Natural killer cell (primary cell): ENCODE results near the gene IMMT. TPM values are rescaled to one million over a fixed set of nuclear protein-coding genes. Genes with fewer than 3 reads are reported as not detected.

ENCODE experiments used
- ATAC-seq, 3 donors: fragments of 150-1000 bp in 2 of 3; fragments of 200-7000 bp in 1 of 3; cut with Tn5 transposase; 1 replicate in 1 of 3; 2 replicates in 2 of 3; pipeline ENCODE4 v1.10.0; 2021; ENCODE audit warnings: mild to moderate bottlenecking in 2 of 3, moderate library complexity in 2 of 3
- DNase-seq, 2 donors: peaks; one replicate each; pipeline versions ENCODE4 v3.0.0 to v3.0.0-alpha.2; 2013 to 2021; ENCODE audit warnings: mixed read lengths in 1 of 2
- H3K27ac ChIP-seq: one replicate; pipeline ENCODE4 v1.5.1; 2013; ENCODE audit warnings: mild to moderate bottlenecking, low read length
- H3K27me3 ChIP-seq: one replicate; pipeline ENCODE4 v1.6.1; 2013; ENCODE audit warnings: low read length; ENCODE audit not compliant: control insufficient read depth, insufficient read depth
- H3K36me3 ChIP-seq: one replicate; pipeline ENCODE4 v1.6.1; 2013; ENCODE audit warnings: low read length; ENCODE audit not compliant: control insufficient read depth, insufficient read depth
- H3K4me1 ChIP-seq: one replicate; pipeline ENCODE4 v1.6.1; 2013; ENCODE audit warnings: low read length; ENCODE audit not compliant: control insufficient read depth, insufficient read depth
- H3K4me3 ChIP-seq: one replicate; pipeline ENCODE4 v1.5.1; 2013; ENCODE audit warnings: low read length
- H3K9me3 ChIP-seq: one replicate; pipeline ENCODE4 v1.6.1; 2013; ENCODE audit warnings: low read length; ENCODE audit not compliant: control insufficient read depth, insufficient read depth
- H3K27ac Mint-ChIP-seq, 2 donors: one replicate each; pipeline ENCODE4 v1.8.0; 2022; ENCODE audit warnings: mild to moderate bottlenecking in 2 of 2, mixed read lengths in 2 of 2, moderate library complexity in 1 of 2
- H3K27me3 Mint-ChIP-seq, 2 donors: one replicate each; pipeline ENCODE4 v1.8.0; 2022; ENCODE audit warnings: low read depth in 2 of 2, mixed read lengths in 2 of 2
- H3K36me3 Mint-ChIP-seq: one replicate; pipeline ENCODE4 v1.8.0; 2022; ENCODE audit warnings: mixed read lengths
- H3K4me1 Mint-ChIP-seq, 2 donors: one replicate each; pipeline ENCODE4 v1.8.0; 2022; ENCODE audit warnings: mixed read lengths in 2 of 2
- H3K4me3 Mint-ChIP-seq: one replicate; pipeline ENCODE4 v1.8.0; 2022; ENCODE audit warnings: mild to moderate bottlenecking, moderate library complexity, mixed read lengths
- H3K9me3 Mint-ChIP-seq, 2 donors: one replicate each; pipeline ENCODE4 v1.8.0; 2022; ENCODE audit warnings: mixed read lengths in 2 of 2
- CTCF ChIP-seq: fragments of 200-600 bp; IDR thresholded peaks from one replicate; pipeline ENCODE4 v1.8.0; 2022; ENCODE audit warnings: antibody characterized with exemption
- WGBS: methylation state at CpG from one replicate; pipeline ENCODE4 v1.1.7; 2013; ENCODE audit warnings: missing lambda C conversion rate; ENCODE audit not compliant: insufficient coverage; 5-methylcytosine and 5-hydroxymethylcytosine counted together
- intact Hi-C: fragments of 100-400 bp; cut with micrococcal nuclease; formaldehyde crosslinking; loops from one replicate; pipeline ENCODE4 v1.14.2; 2022
- total RNA-seq, 4 donors: library from RNA; stranded (reverse); fragments of 120-200 nt in 1 of 4; gene quantifications; one replicate each; pipeline versions ENCODE4 v1.2.3 to v1.2.4, GENCODE V29; 2013 to 2022

Gene IMMT
- total RNA-seq, 3 donors from 2014 or later (not counting 1 experiment from before 2014, with no cell fraction given) = 54.5 to 62.6 (median 59.0) TPM

- H3K27me3 Mint-ChIP-seq = no peaks in the 10 kb centered on the region
Measured at GRCh38 chr2:86171295-86171694, 24.0 kb downstream of the IMMT start.

GRCh38 chr2:86170449-86170848, 24.8 kb downstream of the IMMT start:
- no peaks in the 10 kb centered on the region for H3K9me3 ChIP-seq
- DNase-seq (peak in 1 of 2 donors; percentile 12), ATAC-seq (no peak)
- H3K4me1 ChIP-seq = no peaks in the 10 kb centered on the region
- no peak overlapping the region for H3K4me3 Mint-ChIP-seq
- WGBS = 86% methylated on average over 2 of the region's 4 CpGs
- peaks cover 60% of the 10 kb centered on the region for H3K36me3 ChIP-seq
- no peak for TF ChIP-seq CTCF
- H3K4me1 Mint-ChIP-seq = peaks cover 7 to 11% of the 10 kb centered on the region in 2 donors
- no peaks in the 10 kb centered on the region for H3K27me3 Mint-ChIP-seq
- intact Hi-C loops = no loop called here
- H3K9me3 Mint-ChIP-seq = no peaks in the 10 kb centered on the region
- H3K27ac ChIP-seq = no peak overlapping the region
- H3K36me3 Mint-ChIP-seq = peaks cover 8% of the 10 kb centered on the region
- no peak overlapping the region for H3K4me3 ChIP-seq
- H3K27ac Mint-ChIP-seq = no peak overlapping the region
- H3K27me3 ChIP-seq = no peaks in the 10 kb centered on the region

More at GRCh38 chr2:86171295-86171694, 24.0 kb downstream of the IMMT start:
- no peak overlapping the region for H3K27ac Mint-ChIP-seq
- H3K9me3 Mint-ChIP-seq = no peaks in the 10 kb centered on the region
- H3K4me1 Mint-ChIP-seq = peaks cover 15 to 20% of the 10 kb centered on the region in 2 donors
- ATAC-seq (no peak), DNase-seq (no peak)
- 93% methylated on average over 2 of the region's 3 CpGs for WGBS
- peaks cover 59% of the 10 kb centered on the region for H3K36me3 ChIP-seq
- no peaks in the 10 kb centered on the region for H3K9me3 ChIP-seq
- no peaks in the 10 kb centered on the region for H3K4me1 ChIP-seq
- no peaks in the 10 kb centered on the region for H3K27me3 ChIP-seq
- H3K27ac ChIP-seq = no peak overlapping the region
- intact Hi-C loops = no loop called here
- peaks cover 8% of the 10 kb centered on the region for H3K36me3 Mint-ChIP-seq
- no peak overlapping the region for H3K4me3 ChIP-seq
- H3K4me3 Mint-ChIP-seq = no peak overlapping the region
- no peak for TF ChIP-seq CTCF

- Histone ChIP-seq H3K4me3 (no peak overlapping the region), H3K27me3 (no peaks in the 10 kb centered on the region), H3K9me3 (no peaks in the 10 kb centered on the region), H3K27ac (no peak overlapping the region), H3K4me1 (no peaks in the 10 kb centered on the region), H3K36me3 (peaks cover 66% of the 10 kb centered on the region)
- H3K27ac Mint-ChIP-seq = no peak overlapping the region
- H3K4me1 Mint-ChIP-seq = no peaks in the 10 kb centered on the region
- 94% methylated on average over 6 of the region's 6 CpGs for WGBS
- no peaks in the 10 kb centered on the region for H3K9me3 Mint-ChIP-seq
- DNase-seq (no peak), ATAC-seq (no peak)
- intact Hi-C loops = no loop called here
- H3K4me3 Mint-ChIP-seq = no peak overlapping the region
- no peaks in the 10 kb centered on the region for H3K36me3 Mint-ChIP-seq
- no peak for TF ChIP-seq CTCF
- H3K27me3 Mint-ChIP-seq = no peaks in the 10 kb centered on the region
Measured at GRCh38 chr2:86160156-86160952, 34.9 kb downstream of the IMMT start.
